Activated CD8-positive, alpha-beta memory T cell treated with anti-CD3 and anti-CD28 coated beads, Interleukin-2, amount 50 U/mL, for 24 hours (primary cell): Measurements from ENCODE around the gene DLEC1.

Experiments
- DNase-seq: peaks from one replicate; pipeline ENCODE4 v3.0.0-alpha.2; 2020; ENCODE audit errors: extremely low read depth

The DLEC1 gene

GRCh38 chr3:38136777-38137614 lies 98.0 kb downstream of the DLEC1 start, which contains the start of gene ACAA1:
TSS of gene ACAA1 (minus strand) at chr3:38137127. CDS start at chr3:38137035, 92 bp downstream.
- DNase-seq = peak; percentile 98

GRCh38 chr3:38137615-38138348 lies 98.8 kb downstream of the DLEC1 start:
- DNase-seq = no peak

GRCh38 chr3:38138349-38139190 lies 99.6 kb downstream of the DLEC1 start, which contains the start of gene MYD88:
TSS of gene MYD88 (plus strand) at chr3:38138661. CDS start at chr3:38138701, 40 bp downstream.
- peak; percentile 68 for DNase-seq

- no peak for DNase-seq
Observed at GRCh38 chr3:38139191-38139590, 100.2 kb downstream of the DLEC1 start.

GRCh38 chr3:38139652-38140051 lies 100.6 kb downstream of the DLEC1 start:
- no peak for DNase-seq

- DNase-seq = no peak
Observed at GRCh38 chr3:38140326-38141172, 101.5 kb downstream of the DLEC1 start.

GRCh38 chr3:38141173-38141951 lies 102.4 kb downstream of the DLEC1 start:
- DNase-seq = no peak

- no peak for DNase-seq
Observed at GRCh38 chr3:38141952-38142273, 102.9 kb downstream of the DLEC1 start.

GRCh38 chr3:38142959-38143358 lies 104.0 kb downstream of the DLEC1 start:
- no peak for DNase-seq

GRCh38 chr3:38143511-38143910 lies 104.5 kb downstream of the DLEC1 start:
- DNase-seq = no peak

- no peak for DNase-seq
Observed at GRCh38 chr3:38146504-38146903, 107.5 kb downstream of the DLEC1 start.

GRCh38 chr3:38147421-38147820 lies 108.4 kb downstream of the DLEC1 start:
- no peak for DNase-seq

GRCh38 chr3:38148311-38148882 lies 109.4 kb downstream of the DLEC1 start:
- DNase-seq = no peak

GRCh38 chr3:38149708-38150107 lies 110.7 kb downstream of the DLEC1 start:
- no peak for DNase-seq

GRCh38 chr3:38150780-38151528 lies 111.9 kb downstream of the DLEC1 start:
- no peak for DNase-seq

GRCh38 chr3:38151667-38152265 lies 112.8 kb downstream of the DLEC1 start:
- no peak for DNase-seq

- no peak for DNase-seq
Observed at GRCh38 chr3:38152609-38153008, 113.6 kb downstream of the DLEC1 start.

GRCh38 chr3:38153221-38153620 lies 114.2 kb downstream of the DLEC1 start:
- no peak for DNase-seq

GRCh38 chr3:38154033-38154494 lies 115.1 kb downstream of the DLEC1 start:
- DNase-seq = no peak
